HEK293T (cell line): ENCODE data around the gene HOXB5.

Source experiments
- ELF4 ChIP-seq: fragments of 450-650 bp; IDR thresholded peaks from 2 replicates; pipeline ENCODE4 v1.6.1; 2017; ENCODE audit warnings: antibody characterized with exemption
- FOXK2 ChIP-seq: fragments of 450-650 bp; IDR thresholded peaks from 2 replicates; pipeline ENCODE4 v1.6.1; 2016; ENCODE audit warnings: mild to moderate bottlenecking
- NFRKB ChIP-seq: fragments of 450-650 bp; IDR thresholded peaks from 2 replicates; pipeline ENCODE4 v1.6.1; 2016; ENCODE audit warnings: mild to moderate bottlenecking, moderate library complexity
- SP1 ChIP-seq: fragments of 450-650 bp; IDR thresholded peaks from 2 replicates; pipeline ENCODE4 v1.6.1; 2017

GRCh38 chr17:48608494-48608834 is 14.9 kb upstream of the HOXB5 start:
- TF ChIP-seq ELF4 (no peak), NFRKB (no peak), FOXK2 (no peak), SP1 (no peak)
